AG04450 (cell line): ENCODE measurements around the gene C10orf143. TPM values are rescaled to one million over a fixed set of nuclear protein-coding genes. Genes with fewer than 3 reads are reported as not detected.

Source experiments
- CTCF ChIA-PET: fragments of 300-600, 350-600 bp; formaldehyde crosslinking; extraction: SDS; loops from one replicate; lab custom pipeline; 2022; ENCODE audit warnings: antibody characterized with exemption, inconsistent platforms; lab: Charles Lee
- POLR2A ChIA-PET: fragments of 350-600 bp; formaldehyde crosslinking; extraction: SDS; loops from one replicate; lab custom pipeline; 2021; ENCODE audit warnings: antibody characterized with exemption, inconsistent platforms; lab: Yijun Ruan, JAX
- DNase-seq: peaks from one replicate; pipeline ENCODE4 v3.0.0-alpha.2; 2011; ENCODE audit warnings: low read depth, low spot score
- H3K27ac ChIP-seq: one replicate; pipeline ENCODE4 v1.5.1; 2012; ENCODE audit warnings: low read depth, low read length, control low read depth
- H3K27me3 ChIP-seq: one replicate; pipeline ENCODE4 v1.6.0; 2012; ENCODE audit warnings: low read length; ENCODE audit not compliant: control insufficient read depth, insufficient read depth
- H3K4me3 ChIP-seq: 2 replicates; pipeline ENCODE4 v1.5.1; 2011; ENCODE audit warnings: mild to moderate bottlenecking, low read depth, low read length, control low read depth
- H3K9me3 ChIP-seq: 2 replicates; pipeline ENCODE4 v1.5.1; 2012; ENCODE audit warnings: low read length; ENCODE audit not compliant: control insufficient read depth, insufficient read depth
- polyA plus RNA-seq: library from polyadenylated mRNA; depleted of rRNA; stranded (reverse); fragments of >200 nt; gene quantifications from 2 replicates; pipeline ENCODE4 v1.2.3, GENCODE V29; 2011; rRNA removed
- TF ChIP-seq, protein P1 (sequence below): IDR thresholded peaks from 2 replicates; pipeline ENCODE4 v1.5.1; 2011; ENCODE audit warnings: low read depth, low read length, control low read depth, inconsistent platforms

The C10orf143 gene
- polyA plus RNA-seq, 1 experiment = 1.9 TPM

GRCh38 chr10:130016095-130016494 is 94.5 kb downstream of the C10orf143 start:
- CTCF ChIA-PET = no interaction called here
- Histone ChIP-seq H3K27ac (no peak overlapping the region), H3K9me3 (peaks cover 32% of the 10 kb centered on the region), H3K4me3 (no peak overlapping the region), H3K27me3 (no peaks in the 10 kb centered on the region)
- POLR2A ChIA-PET = no interaction called here
- no peak for DNase-seq
- TF ChIP-seq, protein P1, sequence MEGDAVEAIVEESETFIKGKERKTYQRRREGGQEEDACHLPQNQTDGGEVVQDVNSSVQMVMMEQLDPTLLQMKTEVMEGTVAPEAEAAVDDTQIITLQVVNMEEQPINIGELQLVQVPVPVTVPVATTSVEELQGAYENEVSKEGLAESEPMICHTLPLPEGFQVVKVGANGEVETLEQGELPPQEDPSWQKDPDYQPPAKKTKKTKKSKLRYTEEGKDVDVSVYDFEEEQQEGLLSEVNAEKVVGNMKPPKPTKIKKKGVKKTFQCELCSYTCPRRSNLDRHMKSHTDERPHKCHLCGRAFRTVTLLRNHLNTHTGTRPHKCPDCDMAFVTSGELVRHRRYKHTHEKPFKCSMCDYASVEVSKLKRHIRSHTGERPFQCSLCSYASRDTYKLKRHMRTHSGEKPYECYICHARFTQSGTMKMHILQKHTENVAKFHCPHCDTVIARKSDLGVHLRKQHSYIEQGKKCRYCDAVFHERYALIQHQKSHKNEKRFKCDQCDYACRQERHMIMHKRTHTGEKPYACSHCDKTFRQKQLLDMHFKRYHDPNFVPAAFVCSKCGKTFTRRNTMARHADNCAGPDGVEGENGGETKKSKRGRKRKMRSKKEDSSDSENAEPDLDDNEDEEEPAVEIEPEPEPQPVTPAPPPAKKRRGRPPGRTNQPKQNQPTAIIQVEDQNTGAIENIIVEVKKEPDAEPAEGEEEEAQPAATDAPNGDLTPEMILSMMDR = no peak

- no peak for DNase-seq
- Histone ChIP-seq H3K27me3 (no peaks in the 10 kb centered on the region), H3K27ac (no peak overlapping the region), H3K9me3 (peaks cover 24% of the 10 kb centered on the region), H3K4me3 (no peak overlapping the region)
- TF ChIP-seq, protein P1 = no peak
- POLR2A ChIA-PET = no interaction called here
- CTCF ChIA-PET = no interaction called here
Measured at GRCh38 chr10:130015075-130015695, 95.4 kb downstream of the C10orf143 start.

GRCh38 chr10:130014263-130015074 is 96.2 kb downstream of the C10orf143 start:
- POLR2A ChIA-PET = no interaction called here
- TF ChIP-seq, protein P1 = no peak
- Histone ChIP-seq H3K9me3 (peaks cover 24% of the 10 kb centered on the region), H3K27ac (no peak overlapping the region), H3K4me3 (no peak overlapping the region), H3K27me3 (no peaks in the 10 kb centered on the region)
- CTCF ChIA-PET = no interaction called here
- no peak for DNase-seq

Other genes with a start within 250 kb of the C10orf143 start
- gene EBF3, start 146.6 kb downstream of the C10orf143 start, polyA plus RNA-seq = 0.01 TPM in 1 of 2 replicates, not detected in the other
- 91.0 and 126 TPM in 2 replicates for gene GLRX3, start 25.6 kb upstream of the C10orf143 start, polyA plus RNA-seq